HCT116 (cell line): ENCODE results near the gene L3HYPDH. TPM values are rescaled to one million over a fixed set of nuclear protein-coding genes. Genes with fewer than 3 reads are reported as not detected.

Source experiments
- ATAC-seq: fragments of 200-7000 bp; cut with Tn5 transposase; 2 replicates; pipeline ENCODE4 v1.9.1; 2020; ENCODE audit warnings: mild to moderate bottlenecking, moderate library complexity
- BruUV-seq: library from RNA; stranded (reverse); fragments of 400-500 nt; replicated peaks from 2 replicates; lab custom pipeline; 2021; lab: Mats Ljungman, UMichigan
- CTCF ChIA-PET: fragments of 300-600 bp; sonication (Branson Sonifier 250); formaldehyde crosslinking; loops from one replicate; lab custom pipeline; 2021; ENCODE audit warnings: antibody characterized with exemption; lab: Charles Lee
- POLR2A ChIA-PET: fragments of 300-600, 350-600 bp; sonication (Branson Sonifier 250); formaldehyde crosslinking; loops from one replicate; lab custom pipeline; 2021; ENCODE audit warnings: antibody characterized with exemption; lab: Charles Lee
- RAD21 ChIA-PET, 2 experiments: fragments of 300-600 bp; sonication (Branson Sonifier 250); formaldehyde crosslinking; loops; one replicate each; lab custom pipeline; 2023; ENCODE audit warnings: low total read pairs in 2 of 2; ENCODE audit not compliant: uncharacterized antibody in 2 of 2, unreplicated experiment in 2 of 2, low non-redundant PET in 1 of 2; lab: Charles Lee
- DNase-seq: peaks from one replicate; pipeline ENCODE4 v3.0.0-alpha.2; 2010; ENCODE audit warnings: low read depth, low spot score
- H2AFZ ChIP-seq: fragments of 200-600 bp; shearing (Covaris generic), sonication (generic); 2 replicates; pipeline ENCODE4 v1.6.1; 2017; ENCODE audit warnings: low read depth, mixed run types, mixed read lengths, antibody characterized with exemption, low read length; ENCODE audit not compliant: poor library complexity, severe bottlenecking
- H3K27ac ChIP-seq: 2 replicates; pipeline ENCODE4 v1.5.1; 2012; ENCODE audit warnings: low read depth, low read length
- H3K27me3 ChIP-seq: fragments of 200-600 bp; sonication (generic); 2 replicates; pipeline ENCODE4 v1.6.1; 2016; ENCODE audit warnings: mixed run types, low read length, mixed read lengths; ENCODE audit not compliant: insufficient read depth
- H3K36me3 ChIP-seq, 2 experiments: fragments of 200-500 bp in 1 of 2; fragments of 200-600 bp in 1 of 2; sonication (Bioruptor generic) in 1 of 2; sonication (generic) in 1 of 2; 2 replicates each; pipeline versions ENCODE4 v1.5.1 to v1.6.1; 2014 to 2016; ENCODE audit warnings: low read length in 2 of 2, inconsistent platforms in 1 of 2, mixed read lengths in 1 of 2, mixed run types in 1 of 2; ENCODE audit not compliant: insufficient read depth in 2 of 2, control insufficient read depth in 1 of 2
- H3K4me1 ChIP-seq, 2 experiments: fragments of 200-600 bp in 1 of 2; sonication (generic) in 1 of 2; 2 replicates each; pipeline versions ENCODE4 v1.5.1 to v1.6.1; 2012 to 2017; ENCODE audit warnings: low read length in 2 of 2, inconsistent platforms in 1 of 2, mild to moderate bottlenecking in 1 of 2, mixed read lengths in 1 of 2, mixed run types in 1 of 2, moderate library complexity in 1 of 2; ENCODE audit not compliant: insufficient read depth in 2 of 2, control insufficient read depth in 1 of 2
- H3K4me2 ChIP-seq: fragments of 200-600 bp; sonication (generic); 2 replicates; pipeline ENCODE4 v1.6.1; 2017; ENCODE audit warnings: mixed run types, low read length, mixed read lengths
- H3K4me3 ChIP-seq, 2 experiments: fragments of 200-600 bp in 1 of 2; sonication (generic) in 1 of 2; replicated peaks in 1 of 2; 2 replicates each; pipeline ENCODE4 v1.5.1; 2011 to 2016; ENCODE audit warnings: low read length in 2 of 2, control low read depth in 1 of 2, low read depth in 1 of 2, mild to moderate bottlenecking in 1 of 2, mixed read lengths in 1 of 2, mixed run types in 1 of 2
- H3K79me2 ChIP-seq: fragments of 200-600 bp; sonication (generic); 2 replicates; pipeline ENCODE4 v1.6.1; 2017; ENCODE audit warnings: mild to moderate bottlenecking, mixed run types, low read length, moderate library complexity, mixed read lengths; ENCODE audit not compliant: insufficient read depth
- H3K9ac ChIP-seq: fragments of 200-600 bp; sonication (generic); 2 replicates; pipeline ENCODE4 v1.6.1; 2016; ENCODE audit warnings: low read length, mixed read lengths
- H3K9me2 ChIP-seq: fragments of 200-600 bp; sonication (generic), shearing (Covaris generic); 2 replicates; pipeline ENCODE4 v1.6.1; 2017; ENCODE audit warnings: mixed run types, mild to moderate bottlenecking, moderate library complexity; ENCODE audit not compliant: insufficient read depth
- H3K9me3 ChIP-seq, 2 experiments: fragments of 200-500 bp in 1 of 2; fragments of 200-600 bp in 1 of 2; sonication (Bioruptor generic) in 1 of 2; sonication (generic) in 1 of 2; 2 replicates each; pipeline ENCODE4 v1.6.1; 2014 to 2017; ENCODE audit warnings: low read length in 2 of 2, mixed read lengths in 2 of 2, inconsistent platforms in 1 of 2, low read depth in 1 of 2, mild to moderate bottlenecking in 1 of 2, mixed run types in 1 of 2, moderate library complexity in 1 of 2; ENCODE audit not compliant: control insufficient read depth in 1 of 2, insufficient read depth in 1 of 2
- H4K20me1 ChIP-seq: fragments of 200-600 bp; sonication (generic), shearing (Covaris generic); 2 replicates; pipeline ENCODE4 v1.6.1; 2017; ENCODE audit warnings: mixed run types, mild to moderate bottlenecking, moderate library complexity; ENCODE audit not compliant: insufficient read depth
- CTCF ChIP-seq, 3 experiments: fragments of 200-600 bp in 1 of 3; sonication (generic) in 1 of 3; IDR thresholded peaks in 2 of 3; conservative IDR thresholded peaks in 1 of 3; 2 replicates each; pipeline ENCODE4 v1.5.1; 2012 to 2017; ENCODE audit warnings: low read depth in 2 of 3, low read length in 2 of 3, antibody characterized with exemption in 1 of 3, borderline replicate concordance in 1 of 3, control low read depth in 1 of 3, mild to moderate bottlenecking in 1 of 3, mixed read lengths in 1 of 3, mixed run types in 1 of 3, moderate library complexity in 1 of 3; ENCODE audit not compliant: insufficient read depth in 1 of 3
- EZH2 ChIP-seq: fragments of 200-600 bp; sonication (generic); IDR thresholded peaks from 2 replicates; pipeline ENCODE4 v1.6.1; 2017; ENCODE audit warnings: antibody characterized with exemption, mixed run types
- POLR2A ChIP-seq: IDR thresholded peaks from 2 replicates; pipeline ENCODE4 v1.7.0; 2011; ENCODE audit warnings: borderline replicate concordance; ENCODE audit not compliant: insufficient read depth, insufficient read length; ENCODE audit errors: extremely low read depth
- RAD21 ChIP-seq: IDR thresholded peaks from 2 replicates; pipeline ENCODE4 v1.6.1; 2012; ENCODE audit warnings: low read depth, mild to moderate bottlenecking
- ZBTB33 ChIP-seq: IDR thresholded peaks from 2 replicates; pipeline ENCODE4 v1.6.1; 2011; ENCODE audit warnings: mild to moderate bottlenecking, low read length, moderate library complexity; ENCODE audit not compliant: insufficient replicate concordance; ENCODE audit errors: extremely low read depth
- intact Hi-C: fragments of 100-400 bp; cut with micrococcal nuclease; formaldehyde crosslinking; loops from 2 replicates; pipeline ENCODE4 v1.10.0; 2022
- total RNA-seq: library from RNA; stranded (reverse); gene quantifications from one replicate; pipeline ENCODE4 v1.2.1, GENCODE V29; 2021; ENCODE audit not compliant: unreplicated experiment

L3HYPDH gene
- total RNA-seq, 1 experiment from 2014 or later = 19.5 TPM

DNA sequence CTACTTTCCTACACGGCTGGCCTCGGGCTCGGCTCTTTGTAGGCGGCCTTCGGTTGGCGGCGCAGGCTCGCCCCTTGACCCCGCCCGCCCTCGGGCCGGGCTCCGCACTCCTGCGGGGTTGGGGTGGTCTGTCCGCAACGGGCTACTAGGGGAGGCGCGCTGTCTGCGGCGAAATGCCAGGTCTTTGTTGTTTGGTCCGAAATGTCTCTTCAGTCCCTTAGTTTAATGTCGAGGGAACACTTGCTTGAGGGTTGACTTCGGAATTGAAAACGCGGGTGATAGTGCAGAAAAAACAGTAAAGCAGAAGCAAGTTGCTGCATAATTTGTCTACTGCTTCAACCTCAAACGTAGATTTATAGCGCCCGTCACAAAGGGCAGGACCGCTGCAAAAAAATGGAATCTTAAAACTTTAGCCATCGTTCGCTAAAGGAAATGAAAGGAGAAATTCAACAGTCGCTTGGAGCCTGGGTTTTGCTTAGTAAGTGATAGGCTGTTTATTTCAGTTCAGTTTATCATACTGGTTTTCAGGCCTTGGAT lies 499 bp upstream of the L3HYPDH start:
- ATAC-seq = peak; percentile 55
- POLR2A ChIA-PET = interaction anchor here (0.5 to 1.6 kb wide), 3 partner anchors 10 to 90 kb away, joined by 3 to 4 read pairs (median 3); no protein-coding TSS in a partner anchor
- Histone ChIP-seq H4K20me1 (no peaks in the 10 kb centered on the region), H3K4me2 (peak overlapping the region; percentile 96), H3K79me2 (peaks cover 57% of the 10 kb centered on the region), H3K27ac (peak overlapping the region; percentile 87), H3K9me3 (no peaks in the 10 kb centered on the region), H3K9me2 (no peaks in the 10 kb centered on the region), H3K27me3 (no peaks in the 10 kb centered on the region), H3K36me3 (peaks cover 14 to 17% of the 10 kb centered on the region in 2 experiments; a peak in 3 of 4 replicates), H3K4me3 (peak overlapping the region; percentile 81 to 93), H3K4me1 (peaks cover 13 to 33% of the 10 kb centered on the region in 2 experiments), H3K9ac (peak overlapping the region; percentile 90), H2AFZ (no peak overlapping the region)
- RAD21 ChIA-PET = no interaction called here
- CTCF ChIA-PET = interaction anchor here (0.5 to 1.5 kb wide), 13 partner anchors 9 to 700 kb away, joined by 3 to 16 read pairs (median 4); partner anchors contain the start of gene CCDC175
- BruUV-seq = TSS peak; percentile 66
- TF ChIP-seq EZH2 = no peak
- peak; percentile 49 for TF ChIP-seq POLR2A
- intact Hi-C loops = no loop called here
- DNase-seq = no peak

- ChIA-PET RAD21 (interaction anchor here in 1 of 2 experiments (0.9 kb wide), 1 partner anchor 93 kb away, joined by 3 read pairs; the partner anchor contains the start of gene CCDC175), POLR2A (interaction anchor here (0.9 to 1.6 kb wide), 3 partner anchors 9 to 1185 kb away, joined by 3 to 4 read pairs (median 3); partner anchors contain the start of gene ARID4A), CTCF (interaction anchor here (0.7 to 1.5 kb wide), 7 partner anchors 11 to 356 kb away, joined by 3 to 16 read pairs (median 4); partner anchors contain the start of gene CCDC175)
- Histone ChIP-seq H3K4me1 (peaks cover 13 to 33% of the 10 kb centered on the region in 2 experiments), H3K4me3 (peak overlapping the region; percentile 81 to 93), H3K36me3 (peaks cover 7 to 9% of the 10 kb centered on the region in 2 experiments; a peak in 3 of 4 replicates), H4K20me1 (no peaks in the 10 kb centered on the region), H3K9ac (peak overlapping the region; percentile 90), H3K79me2 (peaks cover 58% of the 10 kb centered on the region), H3K27me3 (no peaks in the 10 kb centered on the region), H3K9me3 (no peaks in the 10 kb centered on the region), H3K4me2 (peak overlapping the region; percentile 96), H3K27ac (peak overlapping the region; percentile 87), H2AFZ (no peak overlapping the region), H3K9me2 (no peaks in the 10 kb centered on the region)
- intact Hi-C loops = no loop called here
- TF ChIP-seq ZBTB33 = no peak
- peak; percentile 30 for TF ChIP-seq POLR2A
- no peak for TF ChIP-seq CTCF (IDR thresholded peaks at IDR 0.05 in 2 of 3, conservative IDR thresholded peaks at IDR 0.05 in 1 of 3; ENCODE audit: borderline replicate concordance in 1 of 3, insufficient read depth in 1 of 3, low read depth in 2 of 3, low read length in 2 of 3)
- TF ChIP-seq RAD21 = no peak
- ATAC-seq = peak; percentile 27
- BruUV-seq = no TSS peak
- peak; percentile 2 for DNase-seq
Measured at GRCh38 chr14:59483363-59483762, 845 bp downstream of the L3HYPDH start.
